Activated CD4-positive, CD25-positive, alpha-beta regulatory T cell treated with anti-CD3 and anti-CD28 coated beads, Interleukin-2, amount 50 U/mL, for 72 hours (primary cell): Measurements from ENCODE around the gene FRY.
"Not testable (repeated sequence)": the region's sequence is repeated elsewhere in the genome, so short reads cannot be mapped to it uniquely, and the experiment has no call there.

Experiments used
- DNase-seq: peaks from one replicate; pipeline ENCODE4 v3.0.0; 2021

FRY gene

GRCh38 chr13:32044446-32044845 is 12.9 kb downstream of the FRY start:
- DNase-seq, result no peak

DNA sequence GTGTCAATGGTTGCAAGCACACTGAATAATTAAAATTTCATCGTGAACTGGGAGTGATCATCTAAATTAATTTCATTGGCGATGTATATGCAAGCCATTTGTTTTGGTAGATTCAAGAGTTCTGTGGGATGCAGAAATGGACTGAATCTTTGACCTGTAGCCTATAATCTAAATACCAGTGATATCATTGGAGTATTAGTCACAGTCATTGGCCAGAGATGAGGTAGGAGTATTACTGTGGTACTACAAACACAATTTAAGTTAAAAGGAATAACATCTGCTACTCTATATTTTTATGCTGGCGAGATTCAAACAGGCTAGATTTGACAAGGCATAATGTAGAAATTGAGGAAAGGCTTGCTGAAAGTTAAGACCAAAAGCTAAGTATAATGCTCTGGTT is 14.0 kb downstream of the FRY start:
- DNase-seq, result no peak

- DNase-seq, result no peak
These were observed 14.6 kb downstream of the FRY start for GRCh38 chr13:32045982-32046785.

GRCh38 chr13:32047088-32047487 is 15.5 kb downstream of the FRY start:
- DNase-seq, result no peak

- DNase-seq, result no peak
These were observed 16.2 kb downstream of the FRY start for GRCh38 chr13:32047793-32048192.

GRCh38 chr13:32048816-32049215 is 17.2 kb downstream of the FRY start:
- DNase-seq, result no peak

DNA sequence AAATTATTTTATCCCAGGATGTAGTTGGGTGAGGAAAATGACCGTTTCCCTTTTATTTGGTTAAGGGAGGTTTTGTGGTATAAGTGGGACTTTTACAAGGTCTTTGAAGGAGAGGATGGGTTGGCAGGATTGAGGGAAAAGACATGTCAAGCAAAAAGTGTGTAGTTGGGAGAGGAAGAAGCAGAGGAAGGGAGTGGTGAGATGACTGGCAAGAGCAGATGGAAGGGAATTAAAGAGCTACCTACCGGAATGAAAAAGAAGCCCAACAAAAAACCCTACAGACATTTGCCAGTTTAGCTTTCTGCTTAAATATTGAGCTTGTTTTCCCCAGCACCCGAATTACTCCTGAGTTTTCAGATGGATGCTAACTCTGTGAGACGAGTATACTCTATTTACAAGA is 19.6 kb downstream of the FRY start:
- DNase-seq, result no peak

GRCh38 chr13:32056316-32056715 is 24.7 kb downstream of the FRY start:
- no peak for DNase-seq

- not testable (repeated sequence) for DNase-seq
These were observed 25.8 kb downstream of the FRY start for GRCh38 chr13:32057325-32057724.

DNA sequence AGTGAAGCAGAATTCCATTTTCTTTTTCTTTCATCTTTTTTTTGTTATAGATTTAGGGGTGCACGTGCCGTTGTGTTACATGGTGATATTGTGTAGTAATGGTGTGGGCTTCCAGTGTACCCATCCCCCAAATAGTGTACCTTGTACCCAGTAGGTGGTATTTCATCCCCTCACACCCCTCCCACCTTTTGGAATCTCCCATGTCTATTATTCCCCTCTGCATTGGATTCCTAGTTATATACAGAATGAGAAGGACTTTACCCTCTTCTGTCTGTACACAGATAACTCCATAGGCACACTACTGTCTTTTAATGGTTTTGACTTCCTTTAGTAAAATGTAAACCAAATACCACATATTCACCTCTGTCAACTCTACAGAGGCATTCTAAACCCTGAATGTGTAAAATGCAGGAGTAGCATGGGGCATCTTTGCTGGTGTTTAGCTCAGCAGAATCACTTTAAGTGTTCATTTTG is 28.0 kb downstream of the FRY start:
- DNase-seq, result no peak

DNA sequence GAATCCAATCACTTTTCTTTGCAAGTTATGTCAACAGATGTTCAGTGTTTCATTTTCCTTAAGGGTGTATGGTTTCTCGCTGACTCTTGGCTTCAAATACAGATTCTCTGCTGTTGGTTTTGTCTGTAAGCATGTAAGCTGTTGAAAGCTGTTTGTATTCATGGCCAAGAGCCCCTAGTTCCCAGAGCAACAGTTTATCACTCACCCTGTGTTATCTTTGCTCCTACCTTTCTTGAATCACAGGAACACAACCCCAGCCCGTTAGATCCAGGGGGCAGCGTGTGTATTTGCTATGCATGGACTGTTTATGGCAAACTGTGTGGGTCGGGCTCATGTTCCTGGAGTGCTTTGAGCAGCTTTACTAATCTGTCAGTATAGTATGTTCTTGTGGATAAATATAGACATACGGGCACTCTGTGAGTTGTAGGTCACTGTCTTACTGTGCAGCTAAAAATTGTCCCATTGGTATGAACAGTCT is 28.9 kb downstream of the FRY start:
- no peak for DNase-seq

GRCh38 chr13:32063619-32064233 is 32.2 kb downstream of the FRY start:
- DNase-seq, result no peak

- DNase-seq, result no peak
These were observed 35.8 kb downstream of the FRY start for GRCh38 chr13:32067149-32067961.

GRCh38 chr13:32068255-32068654 is 36.7 kb downstream of the FRY start:
- DNase-seq, result no peak

GRCh38 chr13:32073180-32073864 is 41.7 kb downstream of the FRY start:
- DNase-seq, result no peak

DNA sequence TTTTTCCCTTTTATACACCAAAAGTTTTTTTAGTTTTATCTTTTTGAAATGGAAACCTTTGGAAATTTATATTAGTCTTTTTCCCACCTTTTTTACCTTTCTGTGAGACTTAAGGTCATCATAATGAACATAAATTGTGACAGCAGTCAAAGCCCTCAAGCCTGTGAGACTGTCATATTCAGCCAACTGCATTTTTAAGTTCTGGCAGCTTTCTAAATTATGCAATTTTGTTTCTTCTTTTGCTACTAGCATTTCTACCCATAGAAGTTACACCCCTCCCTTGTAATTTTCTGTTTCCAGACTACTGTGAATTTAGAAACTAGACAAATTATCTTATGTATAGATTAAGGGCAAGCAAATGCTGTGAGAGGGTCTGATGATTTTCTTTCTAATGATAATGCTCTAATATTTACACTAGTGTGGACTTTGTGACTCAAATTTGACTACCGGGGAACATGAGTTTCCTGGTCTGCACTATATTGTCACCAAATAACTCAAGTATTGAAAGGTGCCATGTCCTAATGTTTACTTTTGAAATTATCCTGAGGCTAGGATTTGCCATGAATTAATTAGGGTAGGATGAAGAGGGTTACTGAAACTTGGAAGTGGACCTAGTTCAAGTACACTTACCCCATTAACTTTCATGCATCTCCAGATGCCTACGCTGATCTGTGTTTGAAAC is 43.7 kb downstream of the FRY start:
- no peak for DNase-seq

DNA sequence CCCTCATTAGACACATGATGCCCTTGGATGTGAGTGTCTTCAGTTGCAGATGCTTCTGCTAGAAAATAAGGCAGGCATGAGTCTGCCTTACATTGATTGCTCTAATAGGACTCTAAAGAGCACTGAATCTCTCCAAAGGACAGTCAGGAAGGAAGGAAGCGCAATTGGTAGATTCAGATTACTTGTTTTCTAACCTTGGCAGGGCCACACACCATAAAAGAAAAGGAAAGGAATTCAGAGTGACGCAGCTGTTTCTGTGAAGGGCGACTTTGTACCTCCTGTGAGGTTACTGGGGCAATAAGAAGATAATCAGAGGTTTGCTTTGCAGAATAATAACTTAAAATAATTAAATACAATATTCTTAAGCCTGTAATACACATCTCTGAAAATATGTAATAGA is 48.0 kb downstream of the FRY start:
- DNase-seq, result no peak

- no peak for DNase-seq
These were observed 48.8 kb downstream of the FRY start for GRCh38 chr13:32080328-32080744.

- no peak for DNase-seq
These were observed 50.0 kb downstream of the FRY start for GRCh38 chr13:32081591-32081990.

DNA sequence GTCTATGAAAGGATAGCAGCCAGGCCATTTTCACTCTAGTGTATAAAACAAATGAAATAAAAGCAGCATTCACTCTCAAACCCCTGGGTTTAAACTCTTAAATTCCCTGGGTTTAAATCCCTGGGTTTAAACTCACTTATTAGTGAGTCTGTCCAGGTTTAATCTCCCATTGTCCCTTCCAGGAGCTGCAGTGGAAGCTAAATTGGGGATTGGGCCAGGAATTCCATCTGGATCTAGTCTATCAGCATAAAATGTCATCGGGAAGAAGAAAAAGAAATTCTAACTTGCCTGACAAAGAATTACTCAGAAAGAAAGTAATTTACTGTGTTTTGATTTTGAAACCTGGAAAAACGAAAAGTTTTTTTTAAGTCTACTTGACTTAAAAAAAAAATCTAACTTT is 54.8 kb downstream of the FRY start:
- no peak for DNase-seq

- no peak for DNase-seq
These were observed 55.3 kb downstream of the FRY start for GRCh38 chr13:32086791-32087441.
